HEK293 (cell line): ENCODE measurements around the gene TNFRSF1A.
"Not testable (repeated sequence)": the region's sequence is repeated elsewhere in the genome, so short reads cannot be mapped to it uniquely, and the experiment has no call there.

Experiments
- CTCF ChIA-PET: fragments of 350-600 bp; formaldehyde crosslinking; extraction: SDS; loops from one replicate; lab custom pipeline; 2021; ENCODE audit warnings: antibody characterized with exemption; lab: Yijun Ruan, JAX
- POLR2A ChIA-PET: fragments of 300-600 bp; formaldehyde crosslinking; extraction: SDS; loops from one replicate; lab custom pipeline; 2020; ENCODE audit warnings: antibody characterized with exemption, inconsistent platforms; lab: Yijun Ruan, JAX
- H3K27ac ChIP-seq: fragments of 200-500 bp; sonication (Bioruptor generic); 2 replicates; pipeline ENCODE4 v1.5.1; 2014; ENCODE audit warnings: low read depth, low read length, control low read depth, inconsistent platforms; ENCODE audit errors: extremely low read depth
- H3K36me3 ChIP-seq, 2 experiments: fragments of 200-500 bp in 1 of 2; sonication (Bioruptor generic) in 1 of 2; 1 replicate in 1 of 2; 2 replicates in 1 of 2; pipeline ENCODE4 v1.5.1; 2014 to 2017; ENCODE audit warnings: inconsistent platforms in 2 of 2, low read length in 2 of 2; ENCODE audit not compliant: control insufficient read depth in 2 of 2, insufficient read depth in 1 of 2
- H3K4me1 ChIP-seq: fragments of 200-500 bp; sonication (Bioruptor generic); 2 replicates; pipeline ENCODE4 v1.5.1; 2014; ENCODE audit warnings: mild to moderate bottlenecking, low read length, inconsistent platforms; ENCODE audit not compliant: control insufficient read depth, insufficient read depth
- H3K4me3 ChIP-seq: 2 replicates; pipeline ENCODE4 v1.5.1; 2011; ENCODE audit warnings: low read depth, mild to moderate bottlenecking, control low read depth, low read length, moderate library complexity
- H3K9me3 ChIP-seq: fragments of 200-500 bp; sonication (Bioruptor generic); 2 replicates; pipeline ENCODE4 v1.5.1; 2014; ENCODE audit warnings: low read depth, low read length, inconsistent platforms; ENCODE audit not compliant: control insufficient read depth, insufficient read depth
- ELK4 ChIP-seq: IDR thresholded peaks from 2 replicates; pipeline ENCODE4 v1.6.1; 2011; ENCODE audit warnings: mild to moderate bottlenecking, low read depth, low read length, borderline replicate concordance
- GLI2 ChIP-seq: fragments of 450-650 bp; formaldehyde crosslinking; IDR thresholded peaks from 2 replicates; pipeline ENCODE4; 2017; ENCODE audit warnings: missing biosample characterization, missing genetic modification characterization, low read depth, borderline replicate concordance
- GLIS1 ChIP-seq: fragments of 450-650 bp; formaldehyde crosslinking; IDR thresholded peaks from 2 replicates; pipeline ENCODE4 v1.5.1; 2016; ENCODE audit warnings: missing biosample characterization, missing genetic modification characterization
- MZF1 ChIP-seq: fragments of 450-650 bp; formaldehyde crosslinking; IDR thresholded peaks from 2 replicates; pipeline ENCODE4 v1.5.1; 2017; ENCODE audit warnings: missing biosample characterization, missing genetic modification characterization, borderline replicate concordance
- PRDM1 ChIP-seq: fragments of 450-650 bp; formaldehyde crosslinking; IDR thresholded peaks from 2 replicates; pipeline ENCODE4; 2016; ENCODE audit warnings: missing biosample characterization, missing genetic modification characterization
- SP3 ChIP-seq: fragments of 450-650 bp; formaldehyde crosslinking; IDR thresholded peaks from 2 replicates; pipeline ENCODE4 v1.5.1; 2016; ENCODE audit warnings: missing biosample characterization, missing genetic modification characterization
- TRIM28 ChIP-seq: IDR thresholded peaks from 2 replicates; pipeline ENCODE4 v1.6.1; 2011; ENCODE audit warnings: low read length, control low read depth, borderline replicate concordance
- TSHZ1 ChIP-seq: fragments of 450-650 bp; formaldehyde crosslinking; IDR thresholded peaks from 2 replicates; pipeline ENCODE4 v1.5.1; 2016; ENCODE audit warnings: missing biosample characterization, missing genetic modification characterization, borderline replicate concordance
- ZFP37 ChIP-seq: fragments of 450-650 bp; formaldehyde crosslinking; IDR thresholded peaks from 2 replicates; pipeline ENCODE4 v1.5.1; 2016; ENCODE audit warnings: missing biosample characterization, missing genetic modification characterization
- ZNF26 ChIP-seq: fragments of 450-650 bp; formaldehyde crosslinking; IDR thresholded peaks from 2 replicates; pipeline ENCODE4 v1.5.1; 2016; ENCODE audit warnings: missing biosample characterization, missing genetic modification characterization
- ZNF274 ChIP-seq, 2 experiments: fragments of 200-500 bp in 1 of 2; fragments of 450-650 bp in 1 of 2; sonication (Bioruptor generic) in 1 of 2; formaldehyde crosslinking in 1 of 2; IDR thresholded peaks; 2 replicates each; pipeline versions ENCODE4 v1.5.1 to v1.6.1; 2014 to 2016; ENCODE audit warnings: borderline replicate concordance in 1 of 2, inconsistent platforms in 1 of 2, low read length in 1 of 2, missing biosample characterization in 1 of 2, missing genetic modification characterization in 1 of 2
- ZNF391 ChIP-seq: fragments of 450-650 bp; formaldehyde crosslinking; IDR thresholded peaks from 2 replicates; pipeline ENCODE4 v1.5.1; 2016; ENCODE audit warnings: low read depth, missing biosample characterization, missing genetic modification characterization, borderline replicate concordance
- ZNF398 ChIP-seq: fragments of 450-650 bp; formaldehyde crosslinking; IDR thresholded peaks from 2 replicates; pipeline ENCODE4 v1.5.1; 2017; ENCODE audit warnings: missing biosample characterization, missing genetic modification characterization
- ZNF416 ChIP-seq: fragments of 450-650 bp; formaldehyde crosslinking; IDR thresholded peaks from 2 replicates; pipeline ENCODE4 v1.5.1; 2016; ENCODE audit warnings: missing biosample characterization, missing genetic modification characterization
- ZNF48 ChIP-seq: fragments of 450-650 bp; formaldehyde crosslinking; IDR thresholded peaks from 2 replicates; pipeline ENCODE4 v1.5.1; 2016; ENCODE audit warnings: missing biosample characterization, missing genetic modification characterization
- ZNF530 ChIP-seq: fragments of 450-650 bp; formaldehyde crosslinking; IDR thresholded peaks from 2 replicates; pipeline ENCODE4 v1.5.1; 2016; ENCODE audit warnings: low read depth, missing biosample characterization, missing genetic modification characterization
- ZNF561 ChIP-seq: fragments of 450-650 bp; IDR thresholded peaks from 2 replicates; pipeline ENCODE4 v1.5.1; 2018; ENCODE audit warnings: missing biosample characterization, missing genetic modification characterization, borderline replicate concordance
- ZNF571 ChIP-seq: fragments of 450-650 bp; formaldehyde crosslinking; IDR thresholded peaks from 2 replicates; pipeline ENCODE4 v1.5.0; 2017; ENCODE audit warnings: missing biosample characterization, missing genetic modification characterization
- ZNF610 ChIP-seq: fragments of 450-650 bp; formaldehyde crosslinking; IDR thresholded peaks from 2 replicates; pipeline ENCODE4 v1.5.1; 2016; ENCODE audit warnings: missing biosample characterization, missing genetic modification characterization, borderline replicate concordance
- ZNF660 ChIP-seq: fragments of 450-650 bp; IDR thresholded peaks from 2 replicates; pipeline ENCODE4 v1.5.1; 2018; ENCODE audit warnings: missing biosample characterization, mild to moderate bottlenecking, missing genetic modification characterization
- ZNF777 ChIP-seq: fragments of 450-650 bp; formaldehyde crosslinking; IDR thresholded peaks from 2 replicates; pipeline ENCODE4 v1.5.1; 2017; ENCODE audit warnings: missing biosample characterization, missing genetic modification characterization, borderline replicate concordance
- TF ChIP-seq, protein P1 (sequence below): fragments of 450-650 bp; formaldehyde crosslinking; IDR thresholded peaks from 2 replicates; pipeline ENCODE4 v1.5.1; 2016; ENCODE audit warnings: missing biosample characterization, missing genetic modification characterization

TNFRSF1A gene

GRCh38 chr12:6294156-6295093 is 47.5 kb downstream of the TNFRSF1A start (continued):
- no peak for TF ChIP-seq ZNF398
- TF ChIP-seq ZNF416 (tag by site-specific recombination), result no peak
- no peak for TF ChIP-seq ZNF530 (tag by site-specific recombination)
- TF ChIP-seq MZF1 (tag by site-specific recombination), result no peak
- peak; percentile 64 for TF ChIP-seq PRDM1
- TF ChIP-seq, protein P1, sequence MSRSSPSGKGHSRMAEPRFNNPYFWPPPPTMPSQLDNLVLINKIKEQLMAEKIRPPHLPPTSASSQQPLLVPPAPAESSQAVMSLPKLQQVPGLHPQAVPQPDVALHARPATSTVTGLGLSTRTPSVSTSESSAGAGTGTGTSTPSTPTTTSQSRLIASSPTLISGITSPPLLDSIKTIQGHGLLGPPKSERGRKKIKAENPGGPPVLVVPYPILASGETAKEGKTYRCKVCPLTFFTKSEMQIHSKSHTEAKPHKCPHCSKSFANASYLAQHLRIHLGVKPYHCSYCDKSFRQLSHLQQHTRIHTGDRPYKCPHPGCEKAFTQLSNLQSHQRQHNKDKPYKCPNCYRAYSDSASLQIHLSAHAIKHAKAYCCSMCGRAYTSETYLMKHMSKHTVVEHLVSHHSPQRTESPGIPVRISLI, result peak; percentile 75; the same call in 1 of the 2 replicates
- TF ChIP-seq ZNF660, result no peak

GRCh38 chr12:6292606-6293005 is 49.3 kb downstream of the TNFRSF1A start:
- 0 out of 2 replicates have a peak, but pooled peaks cover 3% of the 10 kb centered on the region for H3K4me1 ChIP-seq
- ChIA-PET CTCF (interaction anchor here (0.6 to 2.1 kb wide), 3 partner anchors 8 to 305 kb away, joined by 5 to 11 read pairs (median 6); no protein-coding TSS in a partner anchor), POLR2A (no interaction called here)
- H3K36me3 ChIP-seq, result no peaks in the 10 kb centered on the region
- H3K4me3 ChIP-seq, result no peak overlapping the region
- TF ChIP-seq SP3 (no peak), GLIS1 (no peak), ZNF610 (no peak), TSHZ1 (tag by site-specific recombination) (no peak), ZFP37 (tag by site-specific recombination) (no peak), TRIM28 (no peak), ZNF561 (no peak), ZNF26 (no peak), ZNF571 (tag by site-specific recombination) (no peak), ZNF777 (tag by site-specific recombination) (no peak), GLI2 (tag by site-specific recombination) (no peak), ZNF391 (tag by site-specific recombination) (no peak), ZNF274 (IDR thresholded peaks at IDR 0.05; ENCODE audit: low read length) (no peak), ZNF274 (tag by site-specific recombination; IDR thresholded peaks at IDR 0.05; ENCODE audit: borderline replicate concordance) (no peak), ZNF48 (tag by site-specific recombination) (no peak), ELK4 (no peak)
- no peaks in the 10 kb centered on the region for H3K9me3 ChIP-seq
- no peak overlapping the region for H3K27ac ChIP-seq

DNA sequence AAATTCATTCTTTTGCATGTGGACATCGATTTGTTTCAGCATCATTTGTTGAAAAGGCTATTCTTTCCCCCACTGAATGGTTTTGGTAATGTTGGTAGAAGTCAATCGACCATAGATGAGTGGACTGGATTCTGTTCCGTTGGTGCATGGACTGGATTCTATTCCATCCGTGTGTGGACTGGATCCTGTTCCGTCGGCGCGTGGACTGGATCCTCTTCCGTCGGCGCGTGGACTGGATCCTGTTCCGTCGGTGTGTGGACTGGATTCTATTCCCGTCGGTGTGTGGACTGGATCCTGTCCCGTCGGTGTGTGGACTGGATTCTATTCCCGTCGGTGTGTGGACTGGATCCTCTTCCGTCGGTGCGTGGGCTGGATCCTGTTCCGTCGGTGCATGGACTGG is 52.0 kb downstream of the TNFRSF1A start:
- H3K36me3 ChIP-seq, H3K9me3 ChIP-seq, H3K27ac ChIP-seq, CTCF ChIA-PET, POLR2A ChIA-PET, H3K4me1 ChIP-seq, H3K4me3 ChIP-seq: not testable (repeated sequence)
